ENCODE results near the gene AAR2. TPM values are rescaled to one million over a fixed set of nuclear protein-coding genes. Genes with fewer than 3 reads are reported as not detected.
A peak's percentile ranks its signal among the peaks of the same experiment; 100 is the strongest.

The AAR2 gene
- total RNA-seq, 1 experiment from 2014 or later, result 57.0 TPM

- DNase-seq (ENCODE audit: low spot score), result no peak
Observed at GRCh38 chr20:36218380-36219064, 17.8 kb upstream of the AAR2 start.

- no peak for DNase-seq (ENCODE audit: low spot score)
Observed at GRCh38 chr20:36219671-36220220, 16.5 kb upstream of the AAR2 start.

- DNase-seq (ENCODE audit: low spot score), result no peak
Observed at GRCh38 chr20:36225666-36226065, 10.6 kb upstream of the AAR2 start.

- DNase-seq (ENCODE audit: low spot score), result no peak
Observed at GRCh38 chr20:36228770-36229169, 7.5 kb upstream of the AAR2 start.

GRCh38 chr20:36230019-36230418, 6.3 kb upstream of the AAR2 start:
- no peak for DNase-seq (ENCODE audit: low spot score)

GRCh38 chr20:36231331-36231730, 4.9 kb upstream of the AAR2 start:
- no peak for DNase-seq (ENCODE audit: low spot score)

- DNase-seq (ENCODE audit: low spot score), result no peak
Observed at GRCh38 chr20:36234771-36235320, 1.4 kb upstream of the AAR2 start.

- peak; percentile 18 for DNase-seq (ENCODE audit: low spot score)
Observed at GRCh38 chr20:36236786-36237121, 476 bp downstream of the AAR2 start.

GRCh38 chr20:36237477-36237876, 1.2 kb downstream of the AAR2 start:
- DNase-seq (ENCODE audit: low spot score), result no peak

- DNase-seq (ENCODE audit: low spot score), result no peak
Observed at GRCh38 chr20:36238153-36238552, 1.9 kb downstream of the AAR2 start.

- DNase-seq (ENCODE audit: low spot score), result no peak
Observed at GRCh38 chr20:36238760-36239159, 2.5 kb downstream of the AAR2 start.

- DNase-seq (ENCODE audit: low spot score), result no peak
Observed at GRCh38 chr20:36240076-36240475, 3.8 kb downstream of the AAR2 start.

- no peak for DNase-seq (ENCODE audit: low spot score)
Observed at GRCh38 chr20:36241678-36242077, 5.4 kb downstream of the AAR2 start.

GRCh38 chr20:36243726-36244125, 7.4 kb downstream of the AAR2 start:
- no peak for DNase-seq (ENCODE audit: low spot score)

- no peak for DNase-seq (ENCODE audit: low spot score)
Observed at GRCh38 chr20:36246401-36246800, 10.1 kb downstream of the AAR2 start.

GRCh38 chr20:36248836-36249235, 12.6 kb downstream of the AAR2 start:
- DNase-seq (ENCODE audit: low spot score), result no peak

GRCh38 chr20:36249450-36249849, 13.2 kb downstream of the AAR2 start:
- no peak for DNase-seq (ENCODE audit: low spot score)

- DNase-seq (ENCODE audit: low spot score), result no peak
Observed at GRCh38 chr20:36251426-36251825, 15.1 kb downstream of the AAR2 start.

- DNase-seq (ENCODE audit: low spot score), result no peak
Observed at GRCh38 chr20:36252511-36252910, 16.2 kb downstream of the AAR2 start.

- no peak for DNase-seq (ENCODE audit: low spot score)
Observed at GRCh38 chr20:36253036-36253435, 16.8 kb downstream of the AAR2 start.

- no peak for DNase-seq (ENCODE audit: low spot score)
Observed at GRCh38 chr20:36254076-36254475, 17.8 kb downstream of the AAR2 start.

- no peak for DNase-seq (ENCODE audit: low spot score)
Observed at GRCh38 chr20:36255445-36255844, 19.2 kb downstream of the AAR2 start.

Measured in HT-29 (cell line).